ENCODE measurements around the gene C9orf50. TPM values are rescaled to one million over a fixed set of nuclear protein-coding genes. Genes with fewer than 3 reads are reported as not detected.

Gene C9orf50
- total and polyA plus RNA-seq, 2 experiments from 2014 or later = not detected

DNA sequence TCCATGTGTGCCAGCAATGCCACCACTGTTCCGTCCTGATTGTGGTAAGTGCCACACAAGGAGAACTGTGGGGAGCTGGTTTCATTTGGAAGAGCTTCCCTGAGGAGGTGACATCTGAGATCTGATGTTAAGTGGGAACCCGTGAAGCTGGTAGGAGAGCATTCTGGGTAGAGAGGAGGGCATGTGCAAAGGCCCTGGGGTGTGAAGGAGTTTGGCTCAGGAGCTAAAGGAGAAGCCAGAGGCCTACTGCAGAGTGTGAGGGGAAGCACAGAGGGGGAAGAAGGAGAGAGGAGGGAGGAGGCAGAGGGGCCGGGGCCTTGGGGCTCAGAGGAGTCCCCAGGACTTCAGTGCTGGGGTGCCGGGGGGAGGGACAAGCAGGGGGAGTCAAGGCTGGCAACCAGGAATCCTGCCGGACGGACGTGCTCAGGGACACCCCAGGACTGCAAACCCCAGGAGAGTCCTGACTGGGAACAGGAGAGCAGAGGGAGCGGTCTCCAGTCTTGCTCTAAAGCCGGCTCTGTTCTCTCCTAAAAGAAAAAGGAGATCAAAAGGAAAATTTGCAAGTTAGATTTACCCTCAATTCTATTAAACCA lies 19.7 kb downstream of the C9orf50 start:
- no peaks in the 10 kb centered on the region for H4K20me1 ChIP-seq (replicated peaks; ENCODE audit: insufficient read depth)
- H3K79me2 ChIP-seq (replicated peaks; ENCODE audit: insufficient read depth) = no peaks in the 10 kb centered on the region
- Mint-ChIP-seq H3K4me3 (no peak overlapping the region), H3K36me3 (ENCODE audit: low read depth) (no peaks in the 10 kb centered on the region), H3K9me3 (no peaks in the 10 kb centered on the region), H3K4me1 (peaks cover 20% of the 10 kb centered on the region), H3K27me3 (ENCODE audit: insufficient read depth, low read depth, poor library complexity) (peaks cover 36% of the 10 kb centered on the region), H3K27ac (no peak overlapping the region)
- no peak overlapping the region for H3K4me3 ChIP-seq
- peaks cover 26% of the 10 kb centered on the region for H3K27me3 ChIP-seq (ENCODE audit: insufficient read depth)
- H3K27ac ChIP-seq (ENCODE audit: low read depth) = no peak overlapping the region
- no peak for DNase-seq (ENCODE audit: low spot score)
- H3K9me2 ChIP-seq (ENCODE audit: insufficient read depth) = no peaks in the 10 kb centered on the region
- no peak overlapping the region for H3K4me2 ChIP-seq
- no peaks in the 10 kb centered on the region for H3K36me3 ChIP-seq (ENCODE audit: insufficient read depth)
- peaks cover 34% of the 10 kb centered on the region for H3K4me1 ChIP-seq (ENCODE audit: insufficient read depth)
- 0 out of 2 replicates have a peak, but pooled peaks cover 4% of the 10 kb centered on the region for H3F3A ChIP-seq (replicated peaks; ENCODE audit: low read depth)
- no peak overlapping the region for H2AFZ ChIP-seq
- ATAC-seq = no peak
- TF ChIP-seq NANOG (IDR thresholded peaks at IDR 0.05; ENCODE audit: borderline replicate concordance) (no peak), JUNB (IDR thresholded peaks at IDR 0.05; ENCODE audit: unreplicated experiment) (no peak), EZH2phosphoT487 (IDR thresholded peaks at IDR 0.05; ENCODE audit: unreplicated experiment) (no peak), POLR2AphosphoS5 (IDR thresholded peaks at IDR 0.05; ENCODE audit: low read depth) (no peak), CREB1 (CRISPR knock-in tag; IDR thresholded peaks at IDR 0.05; ENCODE audit: low read depth) (no peak), STAT1 (IDR thresholded peaks at IDR 0.05; ENCODE audit: unreplicated experiment) (no peak), EZH2 (IDR thresholded peaks at IDR 0.05; ENCODE audit: low read depth, unreplicated experiment) (no peak), ZNF331 (CRISPR knock-in tag; IDR thresholded peaks at IDR 0.05; ENCODE audit: low read depth) (no peak), ZNF114 (CRISPR knock-in tag; IDR thresholded peaks at IDR 0.05) (no peak)
- TF ChIP-seq, protein P1, sequence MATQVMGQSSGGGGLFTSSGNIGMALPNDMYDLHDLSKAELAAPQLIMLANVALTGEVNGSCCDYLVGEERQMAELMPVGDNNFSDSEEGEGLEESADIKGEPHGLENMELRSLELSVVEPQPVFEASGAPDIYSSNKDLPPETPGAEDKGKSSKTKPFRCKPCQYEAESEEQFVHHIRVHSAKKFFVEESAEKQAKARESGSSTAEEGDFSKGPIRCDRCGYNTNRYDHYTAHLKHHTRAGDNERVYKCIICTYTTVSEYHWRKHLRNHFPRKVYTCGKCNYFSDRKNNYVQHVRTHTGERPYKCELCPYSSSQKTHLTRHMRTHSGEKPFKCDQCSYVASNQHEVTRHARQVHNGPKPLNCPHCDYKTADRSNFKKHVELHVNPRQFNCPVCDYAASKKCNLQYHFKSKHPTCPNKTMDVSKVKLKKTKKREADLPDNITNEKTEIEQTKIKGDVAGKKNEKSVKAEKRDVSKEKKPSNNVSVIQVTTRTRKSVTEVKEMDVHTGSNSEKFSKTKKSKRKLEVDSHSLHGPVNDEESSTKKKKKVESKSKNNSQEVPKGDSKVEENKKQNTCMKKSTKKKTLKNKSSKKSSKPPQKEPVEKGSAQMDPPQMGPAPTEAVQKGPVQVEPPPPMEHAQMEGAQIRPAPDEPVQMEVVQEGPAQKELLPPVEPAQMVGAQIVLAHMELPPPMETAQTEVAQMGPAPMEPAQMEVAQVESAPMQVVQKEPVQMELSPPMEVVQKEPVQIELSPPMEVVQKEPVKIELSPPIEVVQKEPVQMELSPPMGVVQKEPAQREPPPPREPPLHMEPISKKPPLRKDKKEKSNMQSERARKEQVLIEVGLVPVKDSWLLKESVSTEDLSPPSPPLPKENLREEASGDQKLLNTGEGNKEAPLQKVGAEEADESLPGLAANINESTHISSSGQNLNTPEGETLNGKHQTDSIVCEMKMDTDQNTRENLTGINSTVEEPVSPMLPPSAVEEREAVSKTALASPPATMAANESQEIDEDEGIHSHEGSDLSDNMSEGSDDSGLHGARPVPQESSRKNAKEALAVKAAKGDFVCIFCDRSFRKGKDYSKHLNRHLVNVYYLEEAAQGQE (IDR thresholded peaks at IDR 0.05; ENCODE audit: unreplicated experiment) = no peak
- TF ChIP-seq, protein P2, sequence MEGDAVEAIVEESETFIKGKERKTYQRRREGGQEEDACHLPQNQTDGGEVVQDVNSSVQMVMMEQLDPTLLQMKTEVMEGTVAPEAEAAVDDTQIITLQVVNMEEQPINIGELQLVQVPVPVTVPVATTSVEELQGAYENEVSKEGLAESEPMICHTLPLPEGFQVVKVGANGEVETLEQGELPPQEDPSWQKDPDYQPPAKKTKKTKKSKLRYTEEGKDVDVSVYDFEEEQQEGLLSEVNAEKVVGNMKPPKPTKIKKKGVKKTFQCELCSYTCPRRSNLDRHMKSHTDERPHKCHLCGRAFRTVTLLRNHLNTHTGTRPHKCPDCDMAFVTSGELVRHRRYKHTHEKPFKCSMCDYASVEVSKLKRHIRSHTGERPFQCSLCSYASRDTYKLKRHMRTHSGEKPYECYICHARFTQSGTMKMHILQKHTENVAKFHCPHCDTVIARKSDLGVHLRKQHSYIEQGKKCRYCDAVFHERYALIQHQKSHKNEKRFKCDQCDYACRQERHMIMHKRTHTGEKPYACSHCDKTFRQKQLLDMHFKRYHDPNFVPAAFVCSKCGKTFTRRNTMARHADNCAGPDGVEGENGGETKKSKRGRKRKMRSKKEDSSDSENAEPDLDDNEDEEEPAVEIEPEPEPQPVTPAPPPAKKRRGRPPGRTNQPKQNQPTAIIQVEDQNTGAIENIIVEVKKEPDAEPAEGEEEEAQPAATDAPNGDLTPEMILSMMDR (conservative IDR thresholded peaks at IDR 0.05; ENCODE audit: low read depth in 2 of 2) = no peak
- TF ChIP-seq, protein P3, sequence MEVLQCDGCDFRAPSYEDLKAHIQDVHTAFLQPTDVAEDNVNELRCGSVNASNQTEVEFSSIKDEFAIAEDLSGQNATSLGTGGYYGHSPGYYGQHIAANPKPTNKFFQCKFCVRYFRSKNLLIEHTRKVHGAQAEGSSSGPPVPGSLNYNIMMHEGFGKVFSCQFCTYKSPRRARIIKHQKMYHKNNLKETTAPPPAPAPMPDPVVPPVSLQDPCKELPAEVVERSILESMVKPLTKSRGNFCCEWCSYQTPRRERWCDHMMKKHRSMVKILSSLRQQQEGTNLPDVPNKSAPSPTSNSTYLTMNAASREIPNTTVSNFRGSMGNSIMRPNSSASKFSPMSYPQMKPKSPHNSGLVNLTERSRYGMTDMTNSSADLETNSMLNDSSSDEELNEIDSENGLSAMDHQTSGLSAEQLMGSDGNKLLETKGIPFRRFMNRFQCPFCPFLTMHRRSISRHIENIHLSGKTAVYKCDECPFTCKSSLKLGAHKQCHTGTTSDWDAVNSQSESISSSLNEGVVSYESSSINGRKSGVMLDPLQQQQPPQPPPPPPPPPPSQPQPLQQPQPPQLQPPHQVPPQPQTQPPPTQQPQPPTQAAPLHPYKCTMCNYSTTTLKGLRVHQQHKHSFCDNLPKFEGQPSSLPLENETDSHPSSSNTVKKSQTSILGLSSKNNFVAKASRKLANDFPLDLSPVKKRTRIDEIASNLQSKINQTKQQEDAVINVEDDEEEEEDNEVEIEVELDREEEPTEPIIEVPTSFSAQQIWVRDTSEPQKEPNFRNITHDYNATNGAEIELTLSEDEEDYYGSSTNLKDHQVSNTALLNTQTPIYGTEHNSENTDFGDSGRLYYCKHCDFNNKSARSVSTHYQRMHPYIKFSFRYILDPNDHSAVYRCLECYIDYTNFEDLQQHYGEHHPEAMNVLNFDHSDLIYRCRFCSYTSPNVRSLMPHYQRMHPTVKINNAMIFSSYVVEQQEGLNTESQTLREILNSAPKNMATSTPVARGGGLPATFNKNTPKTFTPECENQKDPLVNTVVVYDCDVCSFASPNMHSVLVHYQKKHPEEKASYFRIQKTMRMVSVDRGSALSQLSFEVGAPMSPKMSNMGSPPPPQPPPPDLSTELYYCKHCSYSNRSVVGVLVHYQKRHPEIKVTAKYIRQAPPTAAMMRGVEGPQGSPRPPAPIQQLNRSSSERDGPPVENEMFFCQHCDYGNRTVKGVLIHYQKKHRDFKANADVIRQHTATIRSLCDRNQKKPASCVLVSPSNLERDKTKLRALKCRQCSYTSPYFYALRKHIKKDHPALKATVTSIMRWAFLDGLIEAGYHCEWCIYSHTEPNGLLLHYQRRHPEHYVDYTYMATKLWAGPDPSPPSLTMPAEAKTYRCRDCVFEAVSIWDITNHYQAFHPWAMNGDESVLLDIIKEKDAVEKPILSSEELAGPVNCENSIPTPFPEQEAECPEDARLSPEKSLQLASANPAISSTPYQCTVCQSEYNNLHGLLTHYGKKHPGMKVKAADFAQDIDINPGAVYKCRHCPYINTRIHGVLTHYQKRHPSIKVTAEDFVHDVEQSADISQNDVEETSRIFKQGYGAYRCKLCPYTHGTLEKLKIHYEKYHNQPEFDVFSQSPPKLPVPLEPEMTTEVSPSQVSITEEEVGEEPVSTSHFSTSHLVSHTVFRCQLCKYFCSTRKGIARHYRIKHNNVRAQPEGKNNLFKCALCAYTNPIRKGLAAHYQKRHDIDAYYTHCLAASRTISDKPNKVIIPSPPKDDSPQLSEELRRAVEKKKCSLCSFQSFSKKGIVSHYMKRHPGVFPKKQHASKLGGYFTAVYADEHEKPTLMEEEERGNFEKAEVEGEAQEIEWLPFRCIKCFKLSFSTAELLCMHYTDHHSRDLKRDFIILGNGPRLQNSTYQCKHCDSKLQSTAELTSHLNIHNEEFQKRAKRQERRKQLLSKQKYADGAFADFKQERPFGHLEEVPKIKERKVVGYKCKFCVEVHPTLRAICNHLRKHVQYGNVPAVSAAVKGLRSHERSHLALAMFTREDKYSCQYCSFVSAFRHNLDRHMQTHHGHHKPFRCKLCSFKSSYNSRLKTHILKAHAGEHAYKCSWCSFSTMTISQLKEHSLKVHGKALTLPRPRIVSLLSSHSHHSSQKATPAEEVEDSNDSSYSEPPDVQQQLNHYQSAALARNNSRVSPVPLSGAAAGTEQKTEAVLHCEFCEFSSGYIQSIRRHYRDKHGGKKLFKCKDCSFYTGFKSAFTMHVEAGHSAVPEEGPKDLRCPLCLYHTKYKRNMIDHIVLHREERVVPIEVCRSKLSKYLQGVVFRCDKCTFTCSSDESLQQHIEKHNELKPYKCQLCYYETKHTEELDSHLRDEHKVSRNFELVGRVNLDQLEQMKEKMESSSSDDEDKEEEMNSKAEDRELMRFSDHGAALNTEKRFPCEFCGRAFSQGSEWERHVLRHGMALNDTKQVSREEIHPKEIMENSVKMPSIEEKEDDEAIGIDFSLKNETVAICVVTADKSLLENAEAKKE (CRISPR knock-in tag; IDR thresholded peaks at IDR 0.05) = no peak
- TF ChIP-seq, protein P4, sequence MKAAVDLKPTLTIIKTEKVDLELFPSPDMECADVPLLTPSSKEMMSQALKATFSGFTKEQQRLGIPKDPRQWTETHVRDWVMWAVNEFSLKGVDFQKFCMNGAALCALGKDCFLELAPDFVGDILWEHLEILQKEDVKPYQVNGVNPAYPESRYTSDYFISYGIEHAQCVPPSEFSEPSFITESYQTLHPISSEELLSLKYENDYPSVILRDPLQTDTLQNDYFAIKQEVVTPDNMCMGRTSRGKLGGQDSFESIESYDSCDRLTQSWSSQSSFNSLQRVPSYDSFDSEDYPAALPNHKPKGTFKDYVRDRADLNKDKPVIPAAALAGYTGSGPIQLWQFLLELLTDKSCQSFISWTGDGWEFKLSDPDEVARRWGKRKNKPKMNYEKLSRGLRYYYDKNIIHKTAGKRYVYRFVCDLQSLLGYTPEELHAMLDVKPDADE (IDR thresholded peaks at IDR 0.05) = no peak

Data from GM23338 (cell line).